B cell (primary cell): ENCODE results near the gene ZBTB48. TPM values are rescaled to one million over a fixed set of nuclear protein-coding genes. Genes with fewer than 3 reads are reported as not detected.

Experiments used
- ATAC-seq: fragments of 200-7000 bp; cut with Tn5 transposase; one replicate; pipeline ENCODE4 v1.10.0; 2021; ENCODE audit warnings: low read depth, mild to moderate bottlenecking, moderate number of reproducible peaks, moderate library complexity
- CTCF ChIA-PET: fragments of 350-600 bp; sonication (Branson Sonifier 250); formaldehyde crosslinking; loops from one replicate; lab custom pipeline; 2021; ENCODE audit warnings: antibody characterized with exemption, inconsistent platforms; lab: Charles Lee
- POLR2A ChIA-PET: fragments of 350-600 bp; sonication (Branson Sonifier 250); formaldehyde crosslinking; loops from one replicate; lab custom pipeline; 2021; ENCODE audit warnings: antibody characterized with exemption; lab: Charles Lee
- DNase-seq: peaks from one replicate; pipeline ENCODE4 v3.0.0; 2013
- H2AFZ ChIP-seq: 2 replicates; pipeline ENCODE4 v1.6.1; 2012; ENCODE audit warnings: mild to moderate bottlenecking, low read depth, low read length; ENCODE audit not compliant: insufficient read depth, poor library complexity, severe bottlenecking
- H3K27ac ChIP-seq, 2 donors: 1 replicate in 1 of 2; 2 replicates in 1 of 2; pipeline ENCODE4 v1.5.1; 2012 to 2013; ENCODE audit warnings: low read length in 2 of 2, mild to moderate bottlenecking in 2 of 2, moderate library complexity in 1 of 2
- H3K27me3 ChIP-seq, 4 experiments: fragments of 200-600 bp in 1 of 4; sonication (generic) in 1 of 4; replicated peaks in 1 of 4; 1 replicate in 2 of 4; 2 replicates in 2 of 4; pipeline versions ENCODE4 v1.6.1 to v1.7.0; 2013 to 2016; ENCODE audit warnings: low read length in 3 of 4, mild to moderate bottlenecking in 2 of 4, mixed read lengths in 1 of 4, moderate library complexity in 1 of 4; ENCODE audit not compliant: insufficient read depth in 4 of 4, control insufficient read depth in 3 of 4; ENCODE audit errors: control extremely low read depth in 1 of 4
- H3K36me3 ChIP-seq, 2 experiments: replicated peaks in 1 of 2; 1 replicate in 1 of 2; 2 replicates in 1 of 2; pipeline versions ENCODE4 v1.6.1 to v1.7.1; 2013; ENCODE audit warnings: low read length in 1 of 2; ENCODE audit not compliant: insufficient read depth in 2 of 2, control insufficient read depth in 1 of 2; ENCODE audit errors: control extremely low read depth in 1 of 2, extremely low read depth in 1 of 2
- H3K4me1 ChIP-seq, 2 donors: fragments of 200-600 bp in 1 of 2; sonication (generic) in 1 of 2; 1 replicate in 1 of 2; 2 replicates in 1 of 2; pipeline versions ENCODE4 v1.5.1 to v1.6.1; 2013 to 2017; ENCODE audit warnings: low read length in 2 of 2; ENCODE audit not compliant: control insufficient read depth in 2 of 2, insufficient read depth in 2 of 2
- H3K4me2 ChIP-seq: replicated peaks from 2 replicates; pipeline ENCODE3; 2012; ENCODE audit warnings: mild to moderate bottlenecking, low read depth, low read length; ENCODE audit not compliant: poor library complexity, severe bottlenecking
- H3K4me3 ChIP-seq, 5 experiments: fragments of 200-600 bp in 1 of 5; sonication (generic) in 1 of 5; 1 replicate in 3 of 5; 2 replicates in 2 of 5; pipeline versions ENCODE4 v1.5.1 to v1.7.0; 2011 to 2016; ENCODE audit warnings: low read length in 4 of 5, mild to moderate bottlenecking in 4 of 5, low read depth in 2 of 5, control low read depth in 1 of 5, moderate library complexity in 1 of 5; ENCODE audit not compliant: insufficient read depth in 1 of 5; ENCODE audit errors: control extremely low read depth in 1 of 5, extremely low read depth in 1 of 5
- H3K79me2 ChIP-seq: fragments of 200-600 bp; sonication (generic); one replicate; pipeline ENCODE4 v1.6.0; 2016; ENCODE audit warnings: low read length; ENCODE audit not compliant: control insufficient read depth, insufficient read depth
- H3K9ac ChIP-seq: fragments of 200-600 bp; sonication (generic); 2 replicates; pipeline ENCODE4 v1.6.1; 2017; ENCODE audit warnings: mild to moderate bottlenecking, low read length, moderate library complexity
- H3K9me3 ChIP-seq, 3 donors: one replicate each; pipeline versions ENCODE4 v1.6.1 to v1.7.1; 2013; ENCODE audit warnings: low read length in 2 of 3; ENCODE audit not compliant: control insufficient read depth in 2 of 3, insufficient read depth in 1 of 3; ENCODE audit errors: control extremely low read depth in 1 of 3
- H4K20me1 ChIP-seq: 2 replicates; pipeline ENCODE4 v1.6.0; 2012; ENCODE audit warnings: mild to moderate bottlenecking, low read length; ENCODE audit not compliant: insufficient read depth, control insufficient read depth, poor library complexity, severe bottlenecking
- H3K27ac Mint-ChIP-seq: one replicate; pipeline ENCODE4 v1.8.0; 2021; ENCODE audit warnings: mixed read lengths
- H3K27me3 Mint-ChIP-seq: one replicate; pipeline ENCODE4 v1.8.0; 2021; ENCODE audit warnings: mixed read lengths
- H3K4me1 Mint-ChIP-seq: one replicate; pipeline ENCODE4 v1.8.0; 2021; ENCODE audit warnings: mixed read lengths
- H3K4me3 Mint-ChIP-seq: one replicate; pipeline ENCODE4 v1.8.0; 2021; ENCODE audit warnings: mixed read lengths
- H3K9me3 Mint-ChIP-seq: one replicate; pipeline ENCODE4 v1.8.0; 2022; ENCODE audit warnings: mixed read lengths; ENCODE audit not compliant: insufficient read depth
- EZH2 ChIP-seq: IDR thresholded peaks from 2 replicates; pipeline ENCODE4 v1.6.1; 2012; ENCODE audit warnings: borderline replicate concordance, low read depth, mild to moderate bottlenecking, moderate library complexity, low read length; ENCODE audit not compliant: insufficient read depth, poor library complexity, severe bottlenecking
- WGBS: methylation state at CpG from one replicate; pipeline ENCODE4 v1.1.5; 2013; ENCODE audit warnings: missing lambda C conversion rate; ENCODE audit not compliant: insufficient coverage; 5-methylcytosine and 5-hydroxymethylcytosine counted together
- intact Hi-C: fragments of 100-400 bp; cut with micrococcal nuclease; formaldehyde crosslinking; loops from one replicate; pipeline ENCODE4 v1.10.0; 2022
- polyA plus RNA-seq: library from polyadenylated mRNA; depleted of rRNA; stranded (reverse); fragments of >200 nt; gene quantifications from 2 replicates; pipeline ENCODE4 v1.2.3, GENCODE V29; 2012
- total RNA-seq, 2 donors: library from RNA; stranded (reverse); fragments of 120-200 nt in 1 of 2; gene quantifications; 1 replicate in 1 of 2; 2 replicates in 1 of 2; pipeline versions ENCODE4 v1.2.3 to v1.2.4, GENCODE V29; 2013 to 2022
- TF ChIP-seq, protein P1 (sequence below): fragments of 200-600 bp; IDR thresholded peaks from one replicate; pipeline ENCODE4 v1.8.0; 2022; ENCODE audit warnings: antibody characterized with exemption, mild to moderate bottlenecking

ZBTB48 gene
- total and polyA plus RNA-seq, 2 donors (not counting 1 experiment from before 2014, with no cell fraction given): 65.6 to 100 TPM

DNA sequence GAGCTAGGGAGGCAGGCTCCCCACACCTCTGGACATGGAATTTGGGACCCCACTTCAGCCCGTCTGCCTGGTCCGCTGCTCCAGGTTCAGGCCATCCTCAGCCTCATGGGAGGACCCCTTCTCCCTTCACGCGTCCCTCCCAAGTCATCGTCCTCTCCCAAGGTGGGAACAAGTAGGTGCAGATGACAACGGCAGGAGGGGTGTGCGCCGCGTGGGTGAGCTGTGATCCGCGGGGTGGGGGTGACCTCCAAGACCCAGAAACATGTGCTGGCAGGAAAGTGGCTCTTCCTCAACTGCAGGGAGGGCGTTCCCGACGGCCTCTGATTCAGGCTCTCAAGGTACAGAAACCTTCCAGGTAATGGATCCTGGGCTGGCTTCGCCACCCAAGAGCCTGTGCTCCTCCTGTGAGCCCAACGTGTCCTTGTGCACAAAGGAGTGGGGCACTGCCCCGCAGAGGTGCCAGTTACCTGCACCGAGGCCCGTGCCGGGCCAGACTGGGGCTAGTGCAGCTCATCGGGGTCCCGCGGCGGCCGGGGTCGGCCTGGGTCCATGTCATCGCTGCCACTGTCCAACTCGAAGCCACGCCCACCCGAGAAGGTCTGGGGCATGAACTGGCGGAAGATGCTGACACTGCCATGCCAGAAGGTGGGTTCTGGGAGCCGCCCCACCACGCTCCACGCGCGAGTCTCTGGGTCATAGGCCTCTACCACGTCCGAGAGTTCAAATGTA, 13.2 kb downstream of the ZBTB48 start:
- POLR2A ChIA-PET: interaction anchor here (0.6 kb wide), 1 partner anchor 31 kb away, joined by 6 read pairs; no protein-coding TSS in a partner anchor
- Mint-ChIP-seq H3K9me3 (no peaks in the 10 kb centered on the region), H3K4me1 (peaks cover 6% of the 10 kb centered on the region), H3K27me3 (no peaks in the 10 kb centered on the region), H3K27ac (no peak overlapping the region), H3K4me3 (no peak overlapping the region)
- H3K27ac ChIP-seq: no peak overlapping the region
- H4K20me1 ChIP-seq: peaks cover 52% of the 10 kb centered on the region
- DNase-seq (no peak), ATAC-seq (no peak)
- H3K27me3 ChIP-seq: no peaks in the 10 kb centered on the region
- no peaks in the 10 kb centered on the region for H3K9me3 ChIP-seq
- H3K36me3 ChIP-seq: peaks cover 0 to 76% of the 10 kb centered on the region in 2 experiments
- H2AFZ ChIP-seq: no peak overlapping the region
- peaks cover 0 to 11% of the 10 kb centered on the region in 2 donors for H3K4me1 ChIP-seq
- WGBS: 97% methylated on average over 34 of the region's 38 CpGs
- no peak overlapping the region for H3K9ac ChIP-seq
- no peak for TF ChIP-seq EZH2
- TF ChIP-seq, protein P1, sequence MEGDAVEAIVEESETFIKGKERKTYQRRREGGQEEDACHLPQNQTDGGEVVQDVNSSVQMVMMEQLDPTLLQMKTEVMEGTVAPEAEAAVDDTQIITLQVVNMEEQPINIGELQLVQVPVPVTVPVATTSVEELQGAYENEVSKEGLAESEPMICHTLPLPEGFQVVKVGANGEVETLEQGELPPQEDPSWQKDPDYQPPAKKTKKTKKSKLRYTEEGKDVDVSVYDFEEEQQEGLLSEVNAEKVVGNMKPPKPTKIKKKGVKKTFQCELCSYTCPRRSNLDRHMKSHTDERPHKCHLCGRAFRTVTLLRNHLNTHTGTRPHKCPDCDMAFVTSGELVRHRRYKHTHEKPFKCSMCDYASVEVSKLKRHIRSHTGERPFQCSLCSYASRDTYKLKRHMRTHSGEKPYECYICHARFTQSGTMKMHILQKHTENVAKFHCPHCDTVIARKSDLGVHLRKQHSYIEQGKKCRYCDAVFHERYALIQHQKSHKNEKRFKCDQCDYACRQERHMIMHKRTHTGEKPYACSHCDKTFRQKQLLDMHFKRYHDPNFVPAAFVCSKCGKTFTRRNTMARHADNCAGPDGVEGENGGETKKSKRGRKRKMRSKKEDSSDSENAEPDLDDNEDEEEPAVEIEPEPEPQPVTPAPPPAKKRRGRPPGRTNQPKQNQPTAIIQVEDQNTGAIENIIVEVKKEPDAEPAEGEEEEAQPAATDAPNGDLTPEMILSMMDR: no peak
- H3K4me2 ChIP-seq: no peak overlapping the region
- CTCF ChIA-PET: no interaction called here
- no peak overlapping the region for H3K4me3 ChIP-seq
- intact Hi-C loops: no loop called here
- peaks cover 23% of the 10 kb centered on the region for H3K79me2 ChIP-seq

DNA sequence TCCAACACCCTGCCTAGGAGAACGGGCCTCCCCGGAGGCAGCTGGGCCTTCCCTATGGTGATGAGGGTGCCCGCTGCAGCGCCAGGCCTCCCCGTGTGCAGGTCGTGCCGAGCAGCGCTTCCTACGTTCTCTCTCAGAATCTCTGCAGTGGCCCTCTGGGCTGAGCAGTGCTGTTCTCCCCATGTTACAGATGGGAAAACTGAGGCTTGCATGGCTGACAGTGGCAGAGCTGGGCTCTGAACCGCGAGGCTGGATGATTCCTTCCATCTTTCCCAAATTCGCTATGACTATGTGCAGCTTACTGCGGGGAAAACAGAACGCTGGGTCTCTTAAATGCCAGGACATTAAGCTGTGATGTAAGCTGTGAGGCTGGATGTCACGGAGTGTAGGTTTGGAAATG, 14.0 kb downstream of the ZBTB48 start:
- POLR2A ChIA-PET: no interaction called here
- Histone ChIP-seq H4K20me1 (peaks cover 51% of the 10 kb centered on the region), H3K36me3 (peaks cover 0 to 69% of the 10 kb centered on the region in 2 experiments), H3K4me3 (no peak overlapping the region), H3K9me3 (no peaks in the 10 kb centered on the region), H2AFZ (no peak overlapping the region), H3K9ac (no peak overlapping the region), H3K27ac (no peak overlapping the region), H3K79me2 (peaks cover 30% of the 10 kb centered on the region), H3K27me3 (no peaks in the 10 kb centered on the region), H3K4me2 (no peak overlapping the region), H3K4me1 (peaks cover under 1 to 11% of the 10 kb centered on the region in 2 donors)
- intact Hi-C loops: no loop called here
- CTCF ChIA-PET: no interaction called here
- Mint-ChIP-seq H3K4me3 (no peak overlapping the region), H3K9me3 (no peaks in the 10 kb centered on the region), H3K27ac (no peak overlapping the region), H3K27me3 (no peaks in the 10 kb centered on the region), H3K4me1 (peaks cover 8% of the 10 kb centered on the region)
- ATAC-seq (no peak), DNase-seq (no peak)
- WGBS: 98% methylated on average over 14 of the region's 15 CpGs
- TF ChIP-seq EZH2: no peak
- TF ChIP-seq, protein P1: no peak
